HG03025 (cell line): ENCODE results near the gene TCTN1.
"Not testable (repeated sequence)": the region's sequence is repeated elsewhere in the genome, so short reads cannot be mapped to it uniquely, and the experiment has no call there.

Source experiments
- ATAC-seq: cut with Tn5 transposase; IDR thresholded peaks from one replicate; pipeline ENCODE4 v1.9.1; 2021; ENCODE audit warnings: mild to moderate bottlenecking, moderate library complexity; ENCODE audit not compliant: unreplicated experiment, low FRiP score

TCTN1 gene

DNA sequence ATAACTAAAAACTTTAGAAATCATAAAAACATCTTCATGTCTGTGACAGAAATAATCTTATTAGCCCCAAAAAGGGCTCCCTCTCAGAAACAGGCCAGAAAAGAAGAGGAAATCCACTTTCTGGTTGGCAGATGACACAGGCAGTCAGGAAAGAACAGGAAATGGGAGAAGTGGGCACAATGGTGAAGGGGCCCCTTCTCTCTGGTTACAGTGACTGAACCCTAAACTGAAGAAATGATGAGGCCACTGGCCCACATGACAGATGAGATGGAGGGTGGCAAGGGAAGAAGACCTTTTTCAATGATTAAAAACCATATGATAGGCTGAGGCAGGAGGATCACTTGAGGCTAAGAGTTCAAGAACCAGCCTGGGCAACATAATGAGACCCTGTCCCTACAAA, 21.1 kb downstream of the TCTN1 start:
- ATAC-seq, result no peak

DNA sequence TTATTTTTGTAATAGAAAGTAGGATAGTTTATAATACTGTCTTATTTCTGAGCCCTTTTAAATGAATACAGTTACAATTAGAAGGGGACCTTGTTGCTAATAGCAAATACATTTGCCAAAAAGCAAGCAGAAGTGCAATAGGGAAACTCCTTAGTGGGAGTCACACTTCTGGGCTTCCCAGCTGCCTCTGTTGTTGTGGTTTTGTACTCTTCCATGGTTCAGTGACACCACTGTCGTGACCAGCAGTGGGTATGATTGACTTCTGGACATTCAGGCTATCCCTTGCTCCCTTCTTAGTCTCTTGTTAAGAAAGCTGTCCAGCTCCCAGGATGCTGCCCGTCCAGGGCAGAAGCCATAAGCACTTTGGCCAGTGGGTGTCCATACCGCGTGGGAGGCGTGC, 22.6 kb downstream of the TCTN1 start:
- no peak for ATAC-seq

DNA sequence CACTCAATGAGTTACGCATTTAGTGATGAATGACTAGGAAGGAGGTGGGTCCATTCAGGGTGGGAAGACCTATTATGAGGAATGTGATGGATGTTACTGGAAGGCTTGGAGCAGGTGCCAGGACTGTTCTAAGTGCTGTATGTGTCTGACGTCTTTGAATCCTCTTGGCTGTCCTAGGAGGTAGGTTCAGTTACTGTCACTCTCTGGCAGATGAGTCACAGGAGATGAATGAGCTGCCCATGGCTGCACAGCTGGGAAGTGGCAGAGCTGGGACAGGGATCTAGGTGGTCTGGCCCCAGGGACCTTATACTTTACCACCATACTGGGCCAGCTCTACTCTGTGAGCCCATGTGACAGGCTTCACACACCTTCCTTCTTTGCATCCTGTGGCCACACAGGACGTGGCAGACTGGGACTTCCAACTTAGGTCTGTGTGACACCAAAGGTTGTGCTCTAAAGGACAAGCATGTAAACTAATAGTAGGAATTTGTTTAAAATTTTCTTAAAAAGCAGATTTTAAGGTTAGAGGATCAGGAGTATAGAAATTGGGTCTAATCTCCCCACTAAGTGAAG, 24.0 kb downstream of the TCTN1 start:
- no peak for ATAC-seq

DNA sequence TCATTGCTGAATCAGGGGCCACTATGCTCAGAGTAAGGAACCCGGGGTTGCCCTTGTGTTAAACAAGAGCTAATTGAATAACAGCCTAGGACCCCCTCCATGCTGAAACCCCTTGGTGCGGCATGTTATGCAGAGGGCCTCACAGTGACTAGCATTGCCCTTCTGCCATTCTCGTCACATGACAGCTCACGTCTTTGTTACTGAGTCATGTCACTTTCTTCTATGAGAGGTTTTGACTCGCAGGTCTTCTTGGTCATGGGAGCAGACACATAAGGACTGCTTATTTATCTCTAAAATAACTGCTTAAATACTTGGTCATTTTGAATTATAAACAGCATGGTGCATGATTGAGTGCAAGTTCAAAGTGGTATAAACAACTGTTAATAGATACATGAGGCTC, 24.9 kb downstream of the TCTN1 start:
- no peak for ATAC-seq

DNA sequence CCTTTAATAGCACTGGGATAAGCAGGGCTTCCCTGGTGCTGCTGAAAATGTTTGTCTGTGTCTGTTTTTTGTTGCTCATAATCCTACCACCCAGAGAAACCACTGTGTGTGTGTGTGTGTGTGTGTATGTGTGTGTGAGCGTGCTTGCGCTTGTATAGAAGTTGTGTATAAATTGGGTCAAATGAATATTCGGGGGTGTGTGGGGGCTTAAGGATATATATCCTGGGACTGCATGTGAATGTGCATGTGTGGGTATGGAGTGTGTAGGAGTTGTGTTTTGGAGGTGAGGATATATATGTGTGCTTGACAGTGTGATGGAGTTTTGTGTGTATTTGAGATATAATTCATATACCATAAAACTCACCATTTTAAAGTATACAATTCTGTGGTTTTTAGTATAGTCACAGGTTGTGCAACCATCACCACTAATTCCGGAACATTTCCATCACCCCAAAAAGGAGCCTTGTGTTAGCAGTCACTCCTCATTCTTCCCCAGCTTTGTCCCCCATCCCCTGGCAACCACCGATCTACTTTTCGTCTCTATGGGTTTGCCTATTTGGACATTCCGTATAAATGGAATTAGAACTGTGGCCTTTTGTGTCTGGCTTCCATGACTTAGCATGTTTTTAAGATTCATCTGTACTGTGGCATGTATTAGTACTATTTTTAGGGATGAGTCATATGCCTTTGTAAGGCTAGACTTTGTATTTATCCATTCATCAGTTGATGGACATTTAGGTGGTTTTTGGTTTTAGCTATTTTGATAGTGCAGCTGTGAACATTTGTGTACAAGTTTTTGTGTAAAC, 25.6 kb downstream of the TCTN1 start:
- no peak for ATAC-seq

DNA sequence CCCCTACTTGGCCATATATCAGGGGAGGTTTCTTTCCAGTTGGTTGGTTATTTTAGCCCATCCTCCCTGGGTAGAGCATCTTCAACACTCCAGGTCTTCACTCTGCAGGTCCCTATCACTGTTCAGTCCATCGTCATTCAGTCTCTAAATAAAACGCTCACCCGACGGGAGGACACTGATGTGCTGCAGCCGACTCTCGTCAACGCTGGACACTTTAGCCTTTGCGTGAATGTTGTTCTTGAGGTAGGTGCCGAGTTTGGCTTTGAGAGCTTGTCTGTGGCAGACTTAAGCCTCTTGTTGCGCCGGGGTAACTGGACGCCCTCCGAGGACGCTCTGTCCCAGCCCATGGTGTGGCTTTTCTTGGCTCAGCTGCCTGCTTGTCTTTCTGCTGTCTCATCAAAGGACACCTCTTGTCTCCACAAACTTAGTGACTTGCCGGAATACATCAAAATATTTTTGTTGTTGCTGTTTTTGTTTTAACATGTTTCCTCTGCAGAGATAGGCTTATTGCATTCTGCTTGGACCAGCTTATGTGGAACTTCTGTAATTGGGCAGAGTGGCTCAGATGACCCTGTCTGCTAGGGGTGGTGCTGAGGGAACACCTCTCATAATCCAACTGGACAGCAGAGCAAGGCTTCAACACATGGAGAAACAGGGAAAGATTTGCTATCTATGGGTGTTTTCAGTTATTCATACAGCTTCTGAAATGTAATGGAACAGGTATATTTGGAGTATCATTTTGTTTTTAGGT, 26.5 kb downstream of the TCTN1 start:
- no peak for ATAC-seq

DNA sequence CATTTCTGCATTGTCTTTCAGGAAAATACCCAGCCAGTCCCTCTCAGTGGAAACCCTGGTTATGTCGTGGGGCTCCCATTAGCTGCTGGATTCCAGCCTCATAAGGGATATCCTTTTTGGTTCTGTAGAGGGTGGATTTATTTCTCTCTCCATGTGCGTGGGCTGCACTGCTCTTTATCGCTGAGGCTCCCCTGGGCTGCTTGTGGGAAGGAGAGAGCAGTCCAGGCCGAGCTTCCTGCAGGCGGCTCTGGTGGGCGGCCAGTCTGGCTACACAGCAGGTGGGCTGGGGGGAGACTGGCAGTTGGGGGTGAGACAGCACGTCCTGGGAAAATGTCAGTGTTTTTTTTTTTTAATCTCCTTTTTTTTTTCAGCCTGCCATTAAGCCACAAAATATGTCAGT, 27.6 kb downstream of the TCTN1 start:
- no peak for ATAC-seq

DNA sequence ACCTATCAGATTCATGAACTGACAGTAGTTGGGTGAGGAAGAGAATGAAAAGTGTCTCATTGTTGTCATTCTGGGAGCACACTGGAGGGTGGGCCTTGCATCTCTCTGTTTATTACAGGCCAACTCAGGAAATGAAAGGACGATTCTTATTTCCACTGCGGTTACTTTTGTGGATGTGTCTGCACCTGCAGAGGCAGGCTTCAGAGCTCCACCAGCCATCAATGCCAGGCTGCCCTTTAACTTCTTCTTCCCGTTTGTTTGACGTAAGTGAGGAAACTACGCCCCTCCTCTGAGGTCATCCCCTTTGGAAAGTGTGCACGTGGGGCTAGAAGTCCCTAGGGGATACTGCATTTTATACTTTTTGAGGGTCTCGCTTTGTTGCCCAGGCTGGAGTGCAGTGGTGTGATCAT, 33.7 kb downstream of the TCTN1 start:
- no peak for ATAC-seq

DNA sequence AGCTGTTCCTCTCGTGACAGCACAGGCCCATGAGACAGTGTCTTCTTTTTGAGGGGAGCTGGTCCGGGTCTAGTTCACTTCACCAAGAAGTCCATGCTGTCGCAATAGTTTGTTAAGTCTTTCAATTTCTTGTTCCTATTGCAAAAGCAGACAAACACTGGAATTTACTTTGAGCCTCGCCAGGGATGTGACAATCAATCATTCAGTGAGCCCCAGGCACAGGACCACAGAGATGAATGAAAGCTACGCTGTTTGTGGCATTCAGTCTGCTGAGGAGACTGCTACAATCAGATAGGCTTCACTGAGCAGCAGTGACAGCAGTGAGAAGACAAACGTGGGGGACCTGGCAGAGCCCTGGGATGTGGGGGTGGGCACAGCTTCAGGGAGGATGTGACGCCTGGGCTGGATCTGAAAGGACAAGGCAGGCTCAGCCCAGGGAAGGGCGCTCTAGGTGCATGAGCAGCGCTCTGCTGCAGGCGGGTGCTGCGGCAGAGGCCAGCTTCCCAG, 35.5 kb downstream of the TCTN1 start:
- ATAC-seq, result no peak

DNA sequence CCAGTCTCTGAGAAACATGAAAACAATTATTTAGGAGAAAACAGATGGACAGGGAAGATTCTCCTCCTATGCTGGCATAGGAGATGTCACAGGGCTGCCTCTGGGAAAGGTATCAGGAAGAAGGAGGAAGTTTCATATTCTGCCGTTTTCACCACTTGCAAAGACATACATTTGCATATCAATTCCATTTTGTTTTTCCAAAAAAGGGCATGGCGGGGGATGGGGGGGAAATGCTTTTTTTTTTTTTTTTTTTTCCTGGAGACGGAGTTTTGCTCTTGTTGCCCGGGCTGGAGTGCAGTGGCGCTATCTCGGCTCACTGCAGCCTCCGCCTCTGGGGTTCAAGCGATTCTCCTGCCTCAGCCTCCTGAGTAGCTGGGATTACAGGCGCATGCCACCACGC, 40.3 kb downstream of the TCTN1 start:
- not testable (repeated sequence) for ATAC-seq

DNA sequence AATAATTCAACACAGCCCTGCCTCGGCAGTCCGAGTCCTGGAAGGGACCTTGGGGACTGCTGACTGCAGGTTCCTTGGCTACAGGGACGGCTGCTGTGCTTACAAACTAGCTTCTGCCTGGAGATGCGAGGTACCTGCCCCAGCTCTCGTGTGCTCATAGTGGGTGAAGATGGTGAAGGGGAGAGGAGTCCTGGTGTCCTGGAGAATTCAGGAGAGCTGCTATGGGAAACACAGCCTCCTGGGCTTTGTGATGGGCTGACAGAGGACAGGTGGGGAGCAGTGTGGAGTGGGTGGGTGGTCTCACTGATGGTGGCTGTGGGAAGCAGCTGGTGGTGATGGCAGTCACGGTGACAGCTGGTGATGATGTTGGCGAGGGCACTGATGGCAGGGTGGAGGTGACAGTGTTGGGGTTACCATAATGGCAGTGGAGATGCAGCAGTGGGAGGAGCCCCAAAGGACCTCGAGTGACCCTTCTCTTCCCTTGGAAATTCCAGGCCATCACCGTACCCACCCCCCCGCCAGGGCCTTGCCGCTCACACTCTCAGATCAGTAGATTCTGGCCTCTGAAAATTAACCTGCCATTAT, 42.2 kb downstream of the TCTN1 start:
- no peak for ATAC-seq

DNA sequence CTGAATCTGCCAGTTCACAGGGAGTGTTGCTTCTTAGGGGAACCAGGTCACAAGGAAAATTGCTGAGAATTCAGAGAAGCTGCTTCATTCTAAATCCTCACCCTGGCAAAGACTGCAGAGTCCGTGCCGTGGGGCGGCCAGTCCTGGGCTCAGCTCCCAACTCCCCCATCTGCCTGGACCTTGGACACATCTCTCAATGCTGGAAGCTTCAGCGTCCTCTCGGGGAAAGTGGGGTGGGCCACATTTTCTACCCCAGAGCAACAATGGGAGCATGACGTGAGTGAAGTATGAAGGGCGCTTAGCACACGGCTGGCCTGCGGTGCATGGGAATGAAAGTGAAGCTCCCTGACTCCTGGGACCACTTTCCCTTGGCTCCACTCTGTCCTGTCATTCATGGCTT, 43.8 kb downstream of the TCTN1 start:
- ATAC-seq, result no peak

DNA sequence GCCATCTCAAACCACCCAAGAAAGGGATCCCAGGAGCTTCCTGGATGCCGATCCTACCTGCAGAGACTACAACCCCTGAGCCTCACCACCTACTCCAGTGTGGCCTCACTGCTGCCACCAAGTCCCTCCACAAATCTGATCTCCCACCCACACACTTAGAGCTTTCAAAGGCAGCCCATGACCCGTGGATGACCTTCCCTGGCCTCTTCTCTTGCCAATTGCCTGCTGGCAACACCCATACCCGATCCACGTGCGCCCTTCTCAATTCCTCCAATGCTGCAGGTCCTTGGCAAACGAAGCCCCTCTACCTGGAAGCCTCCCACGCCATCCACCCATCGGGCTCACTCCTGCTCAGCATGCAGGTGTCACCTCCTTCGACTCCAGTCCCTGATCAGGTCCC, 44.3 kb downstream of the TCTN1 start:
- ATAC-seq, result no peak

DNA sequence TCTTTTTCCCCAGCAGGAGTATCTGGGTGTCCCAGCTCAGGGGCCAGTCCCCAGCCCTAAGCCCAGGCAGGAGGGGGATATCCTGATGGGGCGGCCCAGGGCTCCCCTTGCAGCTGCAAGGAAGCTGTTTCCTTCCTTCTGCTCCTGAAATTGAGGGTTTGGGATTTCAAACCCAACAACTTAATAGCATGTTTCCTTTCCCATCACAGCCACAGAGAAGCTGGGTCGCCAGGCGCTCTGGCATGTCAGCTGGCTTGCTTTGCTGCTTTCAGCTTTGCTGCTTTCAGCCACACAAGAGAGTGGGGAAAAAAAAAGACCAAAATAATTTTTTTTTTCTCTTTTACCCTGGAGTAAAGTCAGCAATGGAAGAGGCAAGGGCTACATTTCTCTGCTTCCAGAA, 44.9 kb downstream of the TCTN1 start:
- ATAC-seq, result no peak

DNA sequence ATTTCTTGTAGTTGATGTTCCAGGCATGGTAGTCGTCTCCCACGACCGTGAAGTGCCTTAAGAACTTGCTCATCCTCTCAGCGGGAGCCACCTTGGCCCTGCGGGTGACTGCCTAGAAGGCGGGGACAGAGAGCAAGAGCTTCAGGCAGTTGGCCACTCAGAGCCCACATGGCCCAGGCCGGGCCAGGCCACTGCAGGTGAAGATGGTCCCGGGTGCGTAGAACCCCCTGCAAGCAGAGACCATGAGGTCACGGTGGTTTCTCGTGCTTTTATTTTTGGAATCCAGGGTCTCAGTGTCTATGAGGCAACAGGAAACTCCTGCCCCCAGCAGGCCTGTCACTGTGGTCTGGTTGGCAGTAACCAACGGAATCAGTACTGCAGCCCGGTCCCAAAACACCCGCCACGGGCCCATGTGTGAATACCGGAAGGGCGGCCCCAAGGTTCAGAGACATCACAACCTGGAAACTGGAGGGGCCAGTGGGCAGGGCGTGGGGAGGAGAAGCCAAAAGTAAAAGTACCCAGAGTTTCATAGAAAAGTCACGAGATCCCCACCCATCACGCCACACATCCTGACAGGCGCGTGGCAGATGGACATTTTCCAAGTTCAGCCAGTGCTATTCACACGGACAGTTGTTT, 47.5 kb downstream of the TCTN1 start:
- peak; percentile 82 for ATAC-seq

DNA sequence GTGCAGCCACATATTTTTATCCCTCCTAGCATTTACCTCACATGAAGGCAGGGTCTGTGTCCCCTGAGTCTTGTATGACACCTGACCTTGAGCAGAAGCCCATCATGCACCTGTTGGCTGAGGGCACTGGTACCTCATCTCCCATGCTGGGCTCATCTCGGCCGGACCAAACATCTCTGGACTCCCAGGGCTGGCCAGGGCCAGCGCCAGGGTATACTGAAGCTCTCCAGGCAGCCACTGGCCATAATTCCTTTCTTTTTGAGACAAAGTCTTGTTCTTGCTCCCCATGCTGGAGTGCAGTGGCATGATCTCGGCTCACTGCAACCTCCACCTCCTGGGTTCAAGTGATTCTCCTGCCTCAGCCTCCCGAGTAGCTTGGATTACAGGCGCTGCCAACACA, 53.0 kb downstream of the TCTN1 start:
- ATAC-seq, result no peak

DNA sequence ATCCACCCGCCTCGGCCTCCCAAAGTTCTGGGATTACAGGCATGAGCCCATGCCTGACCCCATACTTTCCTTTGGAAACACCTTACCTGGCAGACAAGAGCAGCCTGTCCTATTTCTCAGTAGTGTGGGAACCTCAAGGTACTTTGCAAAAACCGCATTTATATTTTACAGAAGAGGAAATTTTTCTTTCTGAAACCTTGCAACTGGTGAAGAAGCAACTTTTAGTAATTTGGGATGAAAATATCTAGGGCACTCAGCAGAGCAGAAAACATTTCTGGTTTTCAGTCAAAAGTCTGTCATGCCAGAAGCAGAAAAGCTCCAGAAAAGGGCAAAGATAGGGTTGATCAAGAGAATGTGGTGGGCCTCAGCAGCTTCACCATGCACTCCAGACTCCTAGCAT, 53.7 kb downstream of the TCTN1 start:
- ATAC-seq, result no peak

DNA sequence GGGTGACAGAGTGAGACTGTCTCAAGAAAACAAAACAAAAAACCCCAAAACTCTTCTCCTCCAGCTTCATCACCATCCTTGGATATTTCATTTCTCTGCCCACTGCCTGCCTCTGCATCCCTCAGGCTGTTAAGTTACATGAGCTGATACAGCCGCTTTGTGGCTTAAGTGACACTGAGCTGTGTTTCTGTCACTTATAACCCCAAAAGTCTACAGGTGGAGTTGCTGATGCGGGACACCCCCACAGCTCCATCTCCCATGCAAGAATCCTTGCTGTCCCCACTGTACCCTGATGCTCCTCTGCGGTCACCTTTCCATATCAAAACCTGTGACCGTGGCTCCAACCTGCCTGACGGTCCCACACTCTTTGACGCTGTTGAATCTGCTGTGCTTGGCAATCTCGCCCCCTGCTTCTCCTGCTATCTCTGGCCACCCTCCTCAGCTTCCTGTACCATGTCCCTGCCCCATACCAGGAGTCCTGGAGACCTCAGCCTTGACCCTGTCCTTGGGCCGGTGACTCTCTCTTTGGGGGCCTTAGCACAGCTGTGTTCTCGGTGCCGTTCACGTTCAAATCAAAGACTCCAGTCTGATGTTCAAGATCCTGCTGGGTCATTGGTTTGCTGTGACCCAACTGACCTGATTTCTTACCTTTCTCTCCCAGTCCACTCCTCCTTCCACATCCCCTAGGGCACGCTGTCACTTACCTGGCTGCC, 54.7 kb downstream of the TCTN1 start:
- ATAC-seq, result no peak

DNA sequence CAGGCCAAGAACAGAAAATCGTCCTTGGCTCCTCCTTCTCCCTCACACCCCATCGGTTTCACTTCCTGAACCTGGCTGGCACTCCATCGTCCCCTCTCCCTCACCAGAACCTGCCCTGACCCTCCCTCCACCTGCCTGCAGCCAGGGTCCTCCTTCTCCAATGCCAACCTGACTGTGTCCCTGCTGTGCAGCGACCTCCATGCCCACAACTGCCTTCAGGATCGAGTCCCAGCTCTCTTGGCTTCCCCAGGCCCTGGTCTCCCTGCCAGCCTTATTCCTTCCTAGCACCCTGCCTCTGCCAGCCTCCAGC, 55.2 kb downstream of the TCTN1 start:
- no peak for ATAC-seq

DNA sequence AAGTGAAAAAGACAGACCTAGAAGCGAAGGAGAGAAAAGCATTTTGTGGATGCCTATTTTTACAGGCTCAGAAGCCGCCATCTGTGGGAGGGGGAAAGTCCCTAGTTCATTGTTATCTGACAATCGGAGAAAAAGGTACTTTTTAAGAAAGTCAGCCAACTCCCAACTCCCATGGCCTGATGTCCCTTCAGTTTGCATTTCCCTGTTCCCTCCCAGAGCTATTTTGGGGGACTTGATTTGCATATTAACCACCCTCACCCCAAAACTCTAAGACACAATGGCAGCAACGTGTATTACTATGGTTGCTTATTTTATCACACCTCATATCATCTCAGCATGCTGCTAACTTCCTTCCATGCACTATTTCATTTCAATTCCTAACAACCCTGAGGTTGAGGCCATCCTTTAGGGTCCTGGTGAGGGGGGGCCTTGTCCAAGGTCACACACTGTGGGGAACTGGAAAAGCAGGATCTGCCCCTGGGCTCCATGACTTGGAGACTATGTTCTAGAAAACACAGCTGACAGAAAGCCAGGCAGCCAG, 56.3 kb downstream of the TCTN1 start:
- ATAC-seq, result no peak
